ENCODE measurements around the gene EPHX1.

Gene EPHX1

GRCh38 chr1:225891229-225891972 is 81.5 kb downstream of the EPHX1 start:
- TF ChIP-seq POLR2AphosphoS5 (IDR thresholded peaks at IDR 0.05; ENCODE audit: low read depth, low read length) (no peak), FOXP2 (optimal IDR thresholded peaks at IDR 0.05; ENCODE audit: borderline replicate concordance, extremely low read depth, extremely low read length, insufficient read depth) (no peak), TAF1 (IDR thresholded peaks at IDR 0.05; ENCODE audit: borderline replicate concordance, insufficient read depth, low read length) (no peak), SIN3A (IDR thresholded peaks at IDR 0.05; ENCODE audit: borderline replicate concordance, insufficient read depth, low read length) (no peak), REST (IDR thresholded peaks at IDR 0.05; ENCODE audit: insufficient read depth in 1 of 2, low read depth in 2 of 2, low read length in 2 of 2) (no peak)

- TF ChIP-seq TAF1 (IDR thresholded peaks at IDR 0.05; ENCODE audit: borderline replicate concordance, insufficient read depth, low read length) (no peak), REST (IDR thresholded peaks at IDR 0.05; ENCODE audit: insufficient read depth in 1 of 2, low read depth in 2 of 2, low read length in 2 of 2) (no peak), SIN3A (IDR thresholded peaks at IDR 0.05; ENCODE audit: borderline replicate concordance, insufficient read depth, low read length) (no peak), POLR2AphosphoS5 (IDR thresholded peaks at IDR 0.05; ENCODE audit: low read depth, low read length) (no peak), FOXP2 (optimal IDR thresholded peaks at IDR 0.05; ENCODE audit: borderline replicate concordance, extremely low read depth, extremely low read length, insufficient read depth) (no peak)
Measured at GRCh38 chr1:225892307-225892706, 82.4 kb downstream of the EPHX1 start.
